RWPE2 (cell line): ENCODE data around the gene TIMELESS.

Experiments used
- ATAC-seq: fragments of 200-7000 bp; cut with Tn5 transposase; 3 replicates; pipeline ENCODE4 v1.9.1; 2021; ENCODE audit warnings: low read depth
- DNase-seq: peaks from one replicate; pipeline ENCODE4 v3.0.0-alpha.2; 2020; ENCODE audit warnings: low spot score
- H3K27ac ChIP-seq: fragments of 450-650 bp; 2 replicates; pipeline ENCODE4 v1.5.1; 2017; ENCODE audit warnings: mild to moderate bottlenecking; ENCODE audit not compliant: poor library complexity, severe bottlenecking
- H3K27me3 ChIP-seq: fragments of 250-450 bp; sonication (Bioruptor Pico); 2 replicates; pipeline ENCODE4 v1.5.1; 2021; ENCODE audit warnings: mild to moderate bottlenecking, moderate library complexity; ENCODE audit not compliant: insufficient read depth, poor library complexity, severe bottlenecking
- H3K36me3 ChIP-seq: fragments of 250-450 bp; sonication (Bioruptor Pico); 2 replicates; pipeline ENCODE4 v1.5.1; 2020; ENCODE audit warnings: low read depth, mild to moderate bottlenecking, moderate library complexity
- H3K4me1 ChIP-seq: fragments of 250-450 bp; sonication (Bioruptor Pico); 2 replicates; pipeline ENCODE4 v1.5.1; 2021; ENCODE audit warnings: mild to moderate bottlenecking, moderate library complexity; ENCODE audit not compliant: insufficient read depth, poor library complexity, severe bottlenecking
- H3K4me3 ChIP-seq: fragments of 250-450 bp; sonication (Bioruptor Pico); 2 replicates; pipeline ENCODE4 v1.5.1; 2021; ENCODE audit warnings: mild to moderate bottlenecking, moderate library complexity; ENCODE audit not compliant: severe bottlenecking
- H3K9me3 ChIP-seq: fragments of 250-450 bp; sonication (Bioruptor Pico); 2 replicates; pipeline ENCODE4 v1.5.1; 2021; ENCODE audit warnings: mild to moderate bottlenecking, moderate library complexity; ENCODE audit not compliant: severe bottlenecking
- TF ChIP-seq, protein P1 (sequence below): fragments of 450-650 bp; IDR thresholded peaks from one replicate; pipeline ENCODE4 v1.5.1; 2017; ENCODE audit warnings: mild to moderate bottlenecking, moderate library complexity; ENCODE audit not compliant: poor library complexity, severe bottlenecking

The TIMELESS gene

DNA sequence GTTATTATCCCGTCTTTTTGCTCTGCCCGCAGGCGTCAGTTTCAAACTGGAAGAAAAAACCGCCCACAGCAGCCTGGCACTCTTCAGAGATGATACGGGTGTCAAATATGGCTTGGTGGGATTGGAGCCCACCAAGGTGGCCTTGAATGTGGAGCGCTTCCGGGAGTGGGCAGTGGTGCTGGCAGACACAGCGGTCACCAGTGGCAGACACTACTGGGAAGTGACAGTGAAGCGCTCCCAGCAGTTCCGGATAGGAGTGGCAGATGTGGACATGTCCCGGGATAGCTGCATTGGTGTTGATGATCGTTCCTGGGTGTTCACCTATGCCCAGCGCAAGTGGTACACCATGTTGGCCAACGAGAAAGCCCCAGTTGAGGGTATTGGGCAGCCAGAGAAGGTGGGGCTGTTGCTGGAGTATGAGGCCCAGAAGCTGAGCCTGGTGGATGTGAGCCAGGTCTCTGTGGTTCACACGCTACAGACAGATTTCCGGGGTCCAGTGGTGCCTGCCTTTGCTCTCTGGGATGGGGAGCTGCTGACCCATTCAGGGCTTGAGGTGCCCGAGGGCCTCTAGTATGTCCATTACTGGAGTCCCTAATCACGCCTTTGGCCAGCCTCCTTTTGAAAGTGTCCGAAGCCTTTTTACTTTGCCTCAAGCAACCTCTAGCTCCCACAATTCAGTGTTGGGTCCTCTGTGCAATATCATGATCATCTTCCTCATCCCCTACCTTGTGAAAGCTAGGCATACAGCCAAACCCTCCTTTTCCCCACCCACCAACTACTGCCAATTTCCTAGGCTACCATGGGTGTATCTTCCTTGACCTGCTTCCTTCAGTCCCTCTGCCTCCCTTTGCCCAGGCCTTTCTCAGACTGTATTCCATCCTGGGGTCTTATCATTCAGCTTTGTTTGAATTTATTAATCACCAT is 20.0 kb upstream of the TIMELESS start:
- H3K27ac ChIP-seq = peak overlapping the region; percentile 45
- no peaks in the 10 kb centered on the region for H3K9me3 ChIP-seq
- TF ChIP-seq, protein P1, sequence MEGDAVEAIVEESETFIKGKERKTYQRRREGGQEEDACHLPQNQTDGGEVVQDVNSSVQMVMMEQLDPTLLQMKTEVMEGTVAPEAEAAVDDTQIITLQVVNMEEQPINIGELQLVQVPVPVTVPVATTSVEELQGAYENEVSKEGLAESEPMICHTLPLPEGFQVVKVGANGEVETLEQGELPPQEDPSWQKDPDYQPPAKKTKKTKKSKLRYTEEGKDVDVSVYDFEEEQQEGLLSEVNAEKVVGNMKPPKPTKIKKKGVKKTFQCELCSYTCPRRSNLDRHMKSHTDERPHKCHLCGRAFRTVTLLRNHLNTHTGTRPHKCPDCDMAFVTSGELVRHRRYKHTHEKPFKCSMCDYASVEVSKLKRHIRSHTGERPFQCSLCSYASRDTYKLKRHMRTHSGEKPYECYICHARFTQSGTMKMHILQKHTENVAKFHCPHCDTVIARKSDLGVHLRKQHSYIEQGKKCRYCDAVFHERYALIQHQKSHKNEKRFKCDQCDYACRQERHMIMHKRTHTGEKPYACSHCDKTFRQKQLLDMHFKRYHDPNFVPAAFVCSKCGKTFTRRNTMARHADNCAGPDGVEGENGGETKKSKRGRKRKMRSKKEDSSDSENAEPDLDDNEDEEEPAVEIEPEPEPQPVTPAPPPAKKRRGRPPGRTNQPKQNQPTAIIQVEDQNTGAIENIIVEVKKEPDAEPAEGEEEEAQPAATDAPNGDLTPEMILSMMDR = no peak
- peaks cover 3% of the 10 kb centered on the region for H3K4me1 ChIP-seq
- H3K36me3 ChIP-seq = peaks cover 13% of the 10 kb centered on the region; the same call in 1 of the 2 replicates
- H3K4me3 ChIP-seq = peak overlapping the region; percentile 70
- no peaks in the 10 kb centered on the region for H3K27me3 ChIP-seq
- DNase-seq = no peak
- no peak for ATAC-seq

DNA sequence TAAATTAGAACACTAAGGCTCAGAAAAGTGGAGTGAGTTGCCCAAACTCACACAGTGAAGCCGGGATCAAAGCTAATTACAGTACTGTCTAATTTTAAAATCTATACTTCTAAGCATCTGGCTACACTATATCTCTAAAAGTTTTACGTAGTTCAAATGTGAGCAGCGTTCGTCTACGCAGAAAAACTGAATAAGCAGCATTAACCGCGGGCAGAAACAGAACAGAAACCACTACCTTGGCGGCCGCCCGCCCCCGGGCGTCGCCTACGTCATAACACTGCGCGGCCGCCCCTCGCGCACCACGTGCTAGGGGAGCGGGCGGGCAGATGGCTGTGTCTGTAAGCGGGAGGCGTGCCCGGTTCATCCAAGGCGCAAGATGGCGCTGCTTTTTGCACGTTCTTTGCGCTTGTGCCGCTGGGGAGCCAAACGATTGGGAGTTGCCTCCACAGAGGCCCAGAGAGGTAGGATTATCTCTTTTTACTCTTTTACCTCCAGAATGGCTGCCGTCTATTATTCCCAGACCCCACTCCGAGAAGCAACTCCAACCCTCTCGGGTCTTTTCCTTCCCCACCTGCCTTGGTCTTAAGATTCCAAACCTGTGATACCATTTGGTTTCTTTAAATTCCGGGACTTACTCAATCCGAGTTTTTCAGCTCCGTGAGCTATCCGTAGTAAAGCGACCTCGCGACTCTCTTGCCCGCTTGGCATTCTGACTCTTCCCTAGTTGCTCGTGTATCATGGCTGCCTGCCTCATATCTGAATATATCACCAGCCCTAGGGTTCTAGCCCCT is 19.2 kb upstream of the TIMELESS start, which contains the start of gene SPRYD4:
TSS of gene SPRYD4 (plus strand) at position 363 of the 791 bp plus-strand sequence. CDS start at position 377, 14 bp downstream.
- peaks cover 13% of the 10 kb centered on the region; the same call in 1 of the 2 replicates for H3K36me3 ChIP-seq
- no peaks in the 10 kb centered on the region for H3K9me3 ChIP-seq
- peak; percentile 89 for DNase-seq
- no peaks in the 10 kb centered on the region for H3K27me3 ChIP-seq
- H3K4me1 ChIP-seq = peaks cover 3% of the 10 kb centered on the region
- TF ChIP-seq, protein P1 = peak; percentile 63
- H3K27ac ChIP-seq = peak within 1 kb of the TSS; percentile 45
- ATAC-seq = peak; percentile 87
- H3K4me3 ChIP-seq = peak within 1 kb of the TSS; percentile 70

DNA sequence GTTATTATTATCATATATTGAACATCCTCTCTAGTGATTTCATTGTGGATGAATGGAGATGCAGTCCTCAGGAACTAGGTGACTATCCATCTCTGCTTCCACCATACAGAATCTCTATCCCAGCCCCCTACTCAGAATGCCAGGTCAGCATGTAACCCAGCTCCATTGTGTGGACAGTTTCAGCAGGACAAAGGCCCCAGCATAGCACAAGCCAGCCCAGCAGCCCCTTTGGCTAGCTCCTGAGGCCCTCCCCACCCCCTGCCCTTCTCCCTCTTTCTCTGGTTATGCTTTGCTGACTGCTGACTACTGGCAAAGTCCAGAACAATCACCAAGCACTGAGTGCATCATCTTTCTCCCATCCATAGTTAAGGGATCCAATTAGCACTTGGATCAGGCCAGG is 13.3 kb upstream of the TIMELESS start:
- Histone ChIP-seq H3K27ac (no peak overlapping the region), H3K27me3 (no peaks in the 10 kb centered on the region), H3K4me3 (no peak overlapping the region), H3K4me1 (no peaks in the 10 kb centered on the region), H3K9me3 (no peaks in the 10 kb centered on the region), H3K36me3 (no peaks in the 10 kb centered on the region)
- no peak for DNase-seq
- TF ChIP-seq, protein P1 = no peak
- no peak for ATAC-seq

DNA sequence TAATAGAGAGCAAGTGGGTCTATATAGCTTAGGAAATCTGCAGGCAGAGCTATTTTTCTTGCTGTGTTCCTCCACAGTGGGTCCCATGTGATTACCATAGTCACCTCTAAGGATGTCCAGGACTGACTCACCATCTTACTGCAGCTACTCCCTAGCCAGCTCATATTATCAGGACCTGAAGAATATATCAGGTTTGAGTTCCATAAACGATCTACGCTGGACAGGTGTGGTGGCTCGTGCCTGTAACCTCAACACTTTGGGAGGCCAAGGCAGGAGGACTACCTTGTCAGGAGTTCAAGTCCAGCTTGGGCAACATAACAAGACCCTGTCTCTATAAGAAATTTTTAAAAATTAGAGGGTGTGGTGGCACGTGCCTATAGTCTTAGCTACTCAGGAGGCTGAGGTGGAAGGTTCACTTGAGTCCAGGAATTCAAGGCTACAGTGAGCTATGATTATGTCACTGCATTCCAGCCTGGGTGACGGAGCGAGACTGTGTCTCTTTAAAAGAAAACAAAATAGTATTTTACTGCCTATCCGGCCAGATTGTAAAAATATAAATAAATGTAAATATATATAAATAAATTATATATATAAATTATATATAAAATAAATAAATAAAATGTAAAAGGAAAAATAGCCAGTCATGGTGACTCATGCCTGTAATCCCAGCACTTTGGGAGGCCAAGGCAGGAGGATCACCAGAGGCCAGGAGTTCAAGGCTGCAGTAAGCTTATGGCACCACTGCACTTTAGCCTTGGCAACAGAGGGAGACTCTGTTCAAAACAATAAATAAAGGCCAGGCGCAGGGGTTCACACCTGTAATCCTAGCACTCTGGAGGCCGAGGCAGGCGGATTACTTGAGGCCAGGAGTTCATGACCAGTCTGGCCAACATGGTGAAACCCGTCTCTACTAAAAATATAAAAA is 12.3 kb upstream of the TIMELESS start:
- ATAC-seq (peak; percentile 67), DNase-seq (no peak)
- TF ChIP-seq, protein P1 = no peak

More for the DNA sequence above, 12.3 kb upstream of the TIMELESS start:
- H3K36me3 ChIP-seq = no peaks in the 10 kb centered on the region
- H3K9me3 ChIP-seq = no peaks in the 10 kb centered on the region
- no peaks in the 10 kb centered on the region for H3K27me3 ChIP-seq
- no peak overlapping the region for H3K4me3 ChIP-seq
- no peaks in the 10 kb centered on the region for H3K4me1 ChIP-seq
- H3K27ac ChIP-seq = no peak overlapping the region
